ENCODE measurements around the gene PSMB3. TPM values are rescaled to one million over a fixed set of nuclear protein-coding genes. Genes with fewer than 3 reads are reported as not detected.
A peak's percentile ranks its signal among the peaks of the same experiment; 100 is the strongest.

The PSMB3 gene
- total RNA-seq, 1 donor from 2014 or later, result 118 TPM

- no peak overlapping the region for H3K4me3 Mint-ChIP-seq (ENCODE audit: unreplicated experiment)
- H3K27me3 Mint-ChIP-seq (ENCODE audit: low read depth), result no peaks in the 10 kb centered on the region
- peak overlapping the region; percentile 57 for H3K27ac Mint-ChIP-seq (ENCODE audit: unreplicated experiment)
- H3K4me1 Mint-ChIP-seq (ENCODE audit: low read depth), result peaks cover 31% of the 10 kb centered on the region
- DNase-seq (ENCODE audit: low spot score), result no peak
- no peaks in the 10 kb centered on the region for H3K9me3 Mint-ChIP-seq (ENCODE audit: low read depth)
- H3K36me3 Mint-ChIP-seq (ENCODE audit: low read depth), result peaks cover 11% of the 10 kb centered on the region
- TF ChIP-seq CTCF (IDR thresholded peaks at IDR 0.05), result no peak
Measured at GRCh38 chr17:38733282-38733981, 19.1 kb upstream of the PSMB3 start.

DNA sequence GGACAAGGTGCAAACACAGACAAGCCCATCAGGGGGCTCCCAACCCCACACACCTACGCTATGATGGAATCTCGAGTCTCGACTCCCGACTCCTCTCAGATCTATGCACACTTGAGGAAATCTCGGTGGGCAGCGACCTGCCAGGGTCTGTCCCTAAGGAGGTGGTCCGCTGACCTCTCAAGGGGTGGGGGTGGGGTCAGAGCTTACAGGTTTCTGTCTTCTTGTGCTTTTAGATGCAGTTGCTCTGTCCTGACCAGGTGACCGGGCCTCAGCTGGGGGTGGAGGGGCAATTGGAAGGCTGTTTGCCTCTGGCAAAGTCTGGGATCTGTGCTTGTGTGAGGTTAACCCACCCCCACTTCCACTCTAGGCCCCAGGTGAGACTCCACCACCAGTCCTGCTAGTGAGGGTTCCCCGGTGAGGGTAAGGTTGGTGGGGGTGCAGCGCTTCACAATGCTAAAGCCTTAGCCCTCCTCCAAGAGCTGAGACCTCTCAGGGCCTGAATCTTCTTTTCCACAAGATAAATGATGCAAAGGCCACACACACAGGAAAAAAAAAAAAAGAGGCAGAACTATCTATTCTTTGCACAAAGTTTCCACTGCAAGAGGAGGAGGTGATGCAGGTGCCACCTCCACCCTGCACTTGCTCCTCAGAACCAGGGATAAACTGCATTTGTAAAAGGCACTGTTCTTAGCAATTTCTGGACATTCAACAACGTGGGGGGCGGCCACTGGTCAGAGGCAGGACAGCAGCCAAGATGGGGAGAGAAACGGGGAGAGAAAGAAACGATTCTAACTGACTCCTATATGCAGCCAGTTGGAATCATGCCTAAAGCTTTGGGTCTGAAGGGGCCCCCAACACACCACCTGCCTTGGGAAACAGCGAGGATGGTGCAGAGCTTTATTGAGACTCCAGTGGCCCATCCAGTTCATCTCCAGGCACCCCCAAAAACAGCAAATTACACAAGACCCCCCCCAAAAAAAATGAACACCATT is 18.3 kb upstream of the PSMB3 start:
- Mint-ChIP-seq H3K4me3 (ENCODE audit: unreplicated experiment) (no peak overlapping the region), H3K9me3 (ENCODE audit: low read depth) (no peaks in the 10 kb centered on the region), H3K36me3 (ENCODE audit: low read depth) (peaks cover 14% of the 10 kb centered on the region), H3K27ac (ENCODE audit: unreplicated experiment) (no peak overlapping the region), H3K27me3 (ENCODE audit: low read depth) (no peaks in the 10 kb centered on the region), H3K4me1 (ENCODE audit: low read depth) (peaks cover 29% of the 10 kb centered on the region)
- DNase-seq (ENCODE audit: low spot score), result no peak
- peak; percentile 51 for TF ChIP-seq CTCF (IDR thresholded peaks at IDR 0.05)

GRCh38 chr17:38735161-38735997 is 17.2 kb upstream of the PSMB3 start:
- TF ChIP-seq CTCF (IDR thresholded peaks at IDR 0.05), result peak; percentile 91
- no peaks in the 10 kb centered on the region for H3K27me3 Mint-ChIP-seq (ENCODE audit: low read depth)
- peaks cover 16% of the 10 kb centered on the region for H3K36me3 Mint-ChIP-seq (ENCODE audit: low read depth)
- H3K4me1 Mint-ChIP-seq (ENCODE audit: low read depth), result peaks cover 25% of the 10 kb centered on the region
- no peaks in the 10 kb centered on the region for H3K9me3 Mint-ChIP-seq (ENCODE audit: low read depth)
- DNase-seq (ENCODE audit: low spot score), result no peak
- H3K4me3 Mint-ChIP-seq (ENCODE audit: unreplicated experiment), result no peak overlapping the region
- H3K27ac Mint-ChIP-seq (ENCODE audit: unreplicated experiment), result peak overlapping the region; percentile 59

- no peak for DNase-seq (ENCODE audit: low spot score)
- no peak for TF ChIP-seq CTCF (IDR thresholded peaks at IDR 0.05)
- H3K4me1 Mint-ChIP-seq (ENCODE audit: low read depth), result peaks cover 26% of the 10 kb centered on the region
- H3K27me3 Mint-ChIP-seq (ENCODE audit: low read depth), result no peaks in the 10 kb centered on the region
- no peak overlapping the region for H3K27ac Mint-ChIP-seq (ENCODE audit: unreplicated experiment)
- H3K4me3 Mint-ChIP-seq (ENCODE audit: unreplicated experiment), result no peak overlapping the region
- H3K9me3 Mint-ChIP-seq (ENCODE audit: low read depth), result no peaks in the 10 kb centered on the region
- H3K36me3 Mint-ChIP-seq (ENCODE audit: low read depth), result peaks cover 13% of the 10 kb centered on the region
Measured at GRCh38 chr17:38738007-38738662, 14.4 kb upstream of the PSMB3 start.

All from chondrocyte (in vitro differentiated cells).